ENCODE measurements around the gene SOWAHC. TPM values are rescaled to one million over a fixed set of nuclear protein-coding genes. Genes with fewer than 3 reads are reported as not detected.

Gene SOWAHC
- total RNA-seq, 1 donor from 2014 or later = 20.8 TPM

DNA sequence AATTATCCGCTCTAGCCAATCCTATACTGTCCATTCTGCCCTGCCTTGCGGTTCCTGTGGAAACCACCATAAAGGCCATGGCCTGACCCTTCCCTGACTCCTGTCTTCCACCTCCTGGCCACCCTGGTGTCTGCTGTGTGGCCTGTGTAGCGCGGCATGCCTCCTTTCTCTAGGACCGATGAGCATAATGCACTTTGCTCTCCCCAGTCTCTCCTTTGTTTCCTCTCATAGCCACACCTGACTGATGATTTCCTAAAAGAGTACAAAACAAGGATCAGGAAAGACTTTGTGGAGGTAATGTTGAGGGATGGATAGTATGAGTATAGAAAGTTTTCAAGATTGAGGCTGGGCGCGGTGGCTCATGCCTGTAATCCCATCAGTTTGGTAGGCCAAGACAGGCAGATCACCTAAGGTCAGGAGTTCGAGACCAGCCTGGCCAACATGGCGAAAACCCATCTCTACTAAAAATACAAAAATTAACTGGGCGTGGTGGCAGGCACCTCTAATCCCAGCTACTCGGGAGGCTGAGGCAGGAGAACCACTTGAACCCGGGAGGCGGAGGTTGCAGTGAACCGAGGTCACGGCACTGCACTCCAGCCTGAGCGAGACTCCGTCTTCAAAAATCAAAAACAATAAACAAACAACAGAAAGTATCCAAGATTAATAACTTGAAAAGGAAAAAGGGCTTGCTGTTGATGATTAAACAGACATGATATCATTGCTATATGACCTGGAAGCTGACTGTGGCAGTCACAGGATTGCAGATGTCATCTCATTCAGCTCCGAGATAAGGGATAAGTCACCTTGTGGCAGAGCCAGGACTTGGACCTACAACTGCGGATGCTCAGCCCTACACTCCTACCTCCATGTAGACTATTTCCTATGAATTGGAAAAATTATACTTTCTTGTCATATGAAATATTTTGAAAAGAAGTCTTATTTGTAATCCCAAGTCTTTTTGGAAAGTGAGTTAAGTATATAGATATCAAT lies 16.6 kb downstream of the SOWAHC start:
- intact Hi-C loops (cut with DNase I) = no loop called here
- DNase-seq (no peak), ATAC-seq (peak in 1 of 2 donors; percentile 26)
- Histone ChIP-seq H3K36me3 (no peaks in the 10 kb centered on the region), H3K4me3 (no peak overlapping the region), H3K27me3 (ENCODE audit: low read depth) (no peaks in the 10 kb centered on the region), H3K9me3 (no peaks in the 10 kb centered on the region), H3K27ac (no peak overlapping the region), H3K4me1 (peaks cover 7% of the 10 kb centered on the region)
- TF ChIP-seq, protein P1, sequence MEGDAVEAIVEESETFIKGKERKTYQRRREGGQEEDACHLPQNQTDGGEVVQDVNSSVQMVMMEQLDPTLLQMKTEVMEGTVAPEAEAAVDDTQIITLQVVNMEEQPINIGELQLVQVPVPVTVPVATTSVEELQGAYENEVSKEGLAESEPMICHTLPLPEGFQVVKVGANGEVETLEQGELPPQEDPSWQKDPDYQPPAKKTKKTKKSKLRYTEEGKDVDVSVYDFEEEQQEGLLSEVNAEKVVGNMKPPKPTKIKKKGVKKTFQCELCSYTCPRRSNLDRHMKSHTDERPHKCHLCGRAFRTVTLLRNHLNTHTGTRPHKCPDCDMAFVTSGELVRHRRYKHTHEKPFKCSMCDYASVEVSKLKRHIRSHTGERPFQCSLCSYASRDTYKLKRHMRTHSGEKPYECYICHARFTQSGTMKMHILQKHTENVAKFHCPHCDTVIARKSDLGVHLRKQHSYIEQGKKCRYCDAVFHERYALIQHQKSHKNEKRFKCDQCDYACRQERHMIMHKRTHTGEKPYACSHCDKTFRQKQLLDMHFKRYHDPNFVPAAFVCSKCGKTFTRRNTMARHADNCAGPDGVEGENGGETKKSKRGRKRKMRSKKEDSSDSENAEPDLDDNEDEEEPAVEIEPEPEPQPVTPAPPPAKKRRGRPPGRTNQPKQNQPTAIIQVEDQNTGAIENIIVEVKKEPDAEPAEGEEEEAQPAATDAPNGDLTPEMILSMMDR (IDR thresholded peaks at IDR 0.05) = no peak

DNA sequence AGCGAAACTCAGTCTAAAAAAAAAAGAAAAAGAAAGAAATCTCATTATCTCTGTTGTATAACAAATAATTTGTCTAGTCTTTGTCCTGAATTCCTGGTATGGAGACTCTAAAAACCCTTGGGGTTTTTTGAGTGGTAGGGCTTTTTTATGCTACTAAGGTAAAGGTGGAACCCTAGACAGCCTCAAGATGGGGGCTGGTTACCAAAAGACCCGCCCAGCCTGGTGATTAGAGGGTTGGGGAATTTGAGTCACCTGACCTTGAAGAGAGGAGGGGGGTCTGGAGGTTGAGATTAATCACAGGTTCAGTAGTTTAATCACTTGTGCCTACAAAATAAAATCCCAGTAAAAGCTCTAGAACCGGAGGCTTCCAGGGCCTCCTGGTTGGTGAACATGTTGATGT lies 17.6 kb downstream of the SOWAHC start:
- no peak overlapping the region for H3K4me3 ChIP-seq
- H3K36me3 ChIP-seq = no peaks in the 10 kb centered on the region
- DNase-seq (no peak), ATAC-seq (no peak)
- intact Hi-C loops (cut with DNase I) = no loop called here
- H3K27me3 ChIP-seq (ENCODE audit: low read depth) = no peaks in the 10 kb centered on the region
- no peaks in the 10 kb centered on the region for H3K9me3 ChIP-seq
- peaks cover 17% of the 10 kb centered on the region for H3K4me1 ChIP-seq
- H3K27ac ChIP-seq = no peak overlapping the region
- TF ChIP-seq, protein P1 (IDR thresholded peaks at IDR 0.05) = no peak

DNA sequence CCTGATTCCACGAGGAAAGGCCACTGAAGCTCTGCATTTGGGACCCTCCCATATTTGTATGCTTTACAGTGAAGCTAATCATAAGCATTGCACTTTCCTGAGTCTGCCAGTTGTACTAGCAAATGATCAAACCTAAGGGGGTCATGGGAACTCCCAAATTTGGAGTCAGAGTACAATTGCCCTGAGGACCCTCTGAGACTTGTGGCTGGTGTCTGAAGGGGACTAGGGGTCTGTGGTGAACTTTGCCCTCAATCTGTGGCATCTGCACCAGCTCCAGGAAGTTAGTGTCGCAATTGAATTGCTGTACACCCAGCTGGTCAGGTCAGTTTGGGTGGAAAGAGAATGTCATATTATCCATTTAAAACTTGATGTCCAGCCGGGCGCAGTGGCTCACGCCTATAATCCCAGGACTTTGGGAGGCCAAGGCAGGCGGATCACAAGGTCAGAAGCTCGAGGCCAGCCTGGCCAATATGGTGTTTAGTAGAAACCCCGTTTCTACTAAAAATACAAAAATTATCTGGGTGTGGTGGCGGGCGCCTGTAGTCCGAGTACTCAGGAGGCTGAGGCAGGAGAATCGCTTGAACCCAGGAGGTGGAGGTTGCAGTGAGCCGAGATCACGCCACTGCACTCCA lies 18.1 kb downstream of the SOWAHC start:
- TF ChIP-seq, protein P1 (IDR thresholded peaks at IDR 0.05) = no peak
- DNase-seq (no peak), ATAC-seq (no peak)
- Histone ChIP-seq H3K27me3 (ENCODE audit: low read depth) (no peaks in the 10 kb centered on the region), H3K4me1 (peaks cover 19% of the 10 kb centered on the region), H3K9me3 (no peaks in the 10 kb centered on the region), H3K27ac (no peak overlapping the region), H3K36me3 (no peaks in the 10 kb centered on the region), H3K4me3 (no peak overlapping the region)
- intact Hi-C loops (cut with DNase I) = no loop called here

DNA sequence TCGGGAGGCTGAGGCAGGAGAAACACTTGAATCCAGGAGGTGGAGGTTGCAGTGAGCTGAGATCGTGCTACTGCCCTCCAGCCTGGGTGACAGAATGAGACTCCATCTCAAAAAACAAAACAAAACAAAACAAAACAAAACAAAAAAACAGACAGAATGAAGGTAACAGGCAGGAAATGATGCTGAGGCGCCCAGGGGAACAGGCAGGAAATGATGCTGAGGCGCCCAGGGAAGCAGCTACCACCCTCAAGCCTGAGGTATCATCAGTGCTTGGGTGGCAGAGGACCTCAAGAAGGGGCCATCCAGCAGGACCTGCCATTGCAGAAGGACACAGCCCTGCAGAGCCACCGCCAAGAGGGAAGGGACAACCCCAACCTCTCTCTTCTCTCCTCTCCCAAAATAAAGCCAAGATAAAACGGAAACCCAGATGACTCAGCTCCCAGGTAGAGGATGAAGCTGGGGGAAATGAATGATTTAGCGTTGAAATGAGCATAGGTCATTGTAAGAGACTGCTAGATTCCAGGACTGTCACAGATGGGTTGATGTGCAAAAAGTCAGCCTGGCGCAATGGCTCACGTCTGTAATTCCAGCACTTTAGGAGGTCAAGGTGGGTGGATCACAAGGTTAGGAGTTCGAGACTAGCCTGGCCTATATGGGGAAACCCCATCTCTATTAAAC lies 19.3 kb downstream of the SOWAHC start:
- no peaks in the 10 kb centered on the region for H3K27me3 ChIP-seq (ENCODE audit: low read depth)
- TF ChIP-seq, protein P1 (IDR thresholded peaks at IDR 0.05) = no peak
- H3K9me3 ChIP-seq = no peaks in the 10 kb centered on the region
- no peak overlapping the region for H3K27ac ChIP-seq
- H3K36me3 ChIP-seq = no peaks in the 10 kb centered on the region
- no peak for ATAC-seq
- no peak for DNase-seq
- H3K4me1 ChIP-seq = peaks cover 25% of the 10 kb centered on the region
- H3K4me3 ChIP-seq = no peak overlapping the region
- intact Hi-C loops (cut with DNase I) = no loop called here

Data from lower lobe of right lung (tissue), 2 donors.